HG03108 (cell line): ENCODE measurements around the gene SPEF2.
"Not testable (repeated sequence)": the region's sequence is repeated elsewhere in the genome, so short reads cannot be mapped to it uniquely, and the experiment has no call there.

Experiments
- ATAC-seq: cut with Tn5 transposase; IDR thresholded peaks from one replicate; pipeline ENCODE4 v1.9.1; 2021; ENCODE audit warnings: moderate library complexity; ENCODE audit not compliant: unreplicated experiment

Gene SPEF2

DNA sequence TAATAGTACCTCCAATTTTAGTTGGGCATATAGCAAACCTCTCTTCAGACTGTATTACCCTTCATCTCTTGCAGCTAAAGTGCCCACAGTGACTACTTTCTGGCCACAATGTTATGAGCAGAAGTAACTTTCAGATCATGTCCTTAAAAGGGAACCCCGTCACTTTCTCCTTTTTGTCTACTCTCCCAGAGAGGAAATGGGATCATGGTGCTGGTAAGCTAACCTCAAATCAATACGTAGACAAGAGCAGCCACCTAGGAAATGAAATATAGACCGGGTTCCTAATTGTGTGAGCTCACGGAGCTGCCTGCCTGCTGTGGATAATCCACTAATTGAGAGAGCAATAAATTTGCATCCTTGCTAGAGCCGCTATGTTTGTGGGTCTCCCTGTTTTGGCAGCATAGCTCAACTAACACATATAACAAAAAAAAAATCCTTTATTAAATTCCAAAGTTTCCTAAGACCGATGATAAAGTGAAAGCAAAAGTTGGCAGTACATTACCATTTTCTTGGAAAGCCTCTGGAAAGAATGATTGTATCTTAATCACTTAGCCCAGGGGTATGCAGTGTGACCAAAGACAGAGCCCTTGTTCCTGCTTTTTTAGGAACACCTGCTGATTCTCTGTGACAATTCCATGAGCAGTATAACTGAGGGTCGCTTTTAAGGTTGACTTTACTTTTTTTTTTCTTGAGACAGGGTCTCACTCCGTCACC is 233.5 kb downstream of the SPEF2 start:
- no peak for ATAC-seq

DNA sequence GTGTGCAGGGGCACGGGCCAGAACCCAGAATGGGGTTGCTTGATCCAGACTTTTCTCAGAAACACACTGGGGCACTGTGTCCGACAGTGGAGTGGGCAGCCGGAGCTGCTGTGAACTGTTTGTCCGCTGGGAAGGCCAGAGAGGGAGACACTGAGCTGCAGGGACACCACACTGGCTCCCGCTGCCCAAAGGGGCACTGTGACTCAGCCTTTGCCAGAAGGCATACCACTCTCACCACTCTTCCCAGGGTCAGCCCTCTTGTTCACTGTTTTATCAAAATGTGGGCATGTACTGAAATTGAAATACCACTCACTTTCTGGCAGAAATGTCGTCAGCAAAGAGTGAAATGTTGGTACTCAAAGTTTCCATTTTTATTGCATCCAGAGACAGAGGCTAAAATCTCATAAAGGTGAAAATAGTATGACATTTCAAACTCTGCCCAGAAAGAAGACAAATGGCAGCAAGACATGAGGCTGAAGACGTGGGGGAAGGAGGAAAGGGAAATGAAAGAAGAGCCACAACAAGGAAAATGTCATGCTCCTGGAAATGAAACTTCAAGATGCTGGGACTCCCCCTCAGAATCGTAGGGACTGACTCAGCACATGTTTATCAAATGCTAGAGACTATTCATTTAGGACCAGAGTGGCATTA is 234.5 kb downstream of the SPEF2 start:
- no peak for ATAC-seq

DNA sequence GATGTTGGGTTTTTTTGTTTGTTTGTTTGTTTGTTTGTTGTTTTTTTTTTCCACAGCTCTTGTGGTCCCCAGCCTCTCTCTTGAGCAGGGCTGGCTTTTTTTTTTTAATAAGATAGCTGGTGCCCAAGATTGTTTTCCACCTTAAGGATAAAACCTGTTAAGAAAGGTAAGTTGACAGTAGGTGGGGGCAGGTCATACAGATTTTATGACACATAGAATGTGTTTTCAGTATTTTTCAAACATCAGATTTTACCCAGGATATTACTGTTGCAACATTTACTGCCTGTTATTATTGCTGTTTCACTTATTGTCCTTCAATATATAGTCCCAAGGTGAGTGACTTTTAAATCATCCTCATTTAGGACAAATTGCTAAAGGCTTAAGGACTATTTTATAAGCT is 235.1 kb downstream of the SPEF2 start:
- no peak for ATAC-seq

DNA sequence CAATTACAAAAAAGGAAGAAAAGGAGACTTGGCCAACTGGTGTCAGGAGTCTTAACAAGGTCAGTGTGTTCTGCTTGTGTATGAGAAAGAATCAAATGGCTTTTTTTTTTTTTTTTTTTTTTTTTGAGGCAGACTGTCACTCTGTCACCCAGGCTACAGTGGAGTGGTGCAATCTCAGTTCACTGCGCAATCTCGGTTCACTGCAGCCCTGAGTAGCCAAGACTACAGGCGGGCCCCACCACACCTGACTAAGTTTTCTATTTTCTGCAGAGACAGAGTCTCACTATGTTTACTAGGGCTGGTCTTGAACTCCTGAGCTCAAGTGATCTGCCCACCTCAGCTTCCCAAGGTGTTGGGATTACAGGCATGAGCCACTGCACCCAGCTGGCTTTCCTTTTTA is 236.0 kb downstream of the SPEF2 start:
- ATAC-seq = no peak

- no peak for ATAC-seq
Observed at GRCh38 chr5:35854248-35854647, 236.6 kb downstream of the SPEF2 start.

DNA sequence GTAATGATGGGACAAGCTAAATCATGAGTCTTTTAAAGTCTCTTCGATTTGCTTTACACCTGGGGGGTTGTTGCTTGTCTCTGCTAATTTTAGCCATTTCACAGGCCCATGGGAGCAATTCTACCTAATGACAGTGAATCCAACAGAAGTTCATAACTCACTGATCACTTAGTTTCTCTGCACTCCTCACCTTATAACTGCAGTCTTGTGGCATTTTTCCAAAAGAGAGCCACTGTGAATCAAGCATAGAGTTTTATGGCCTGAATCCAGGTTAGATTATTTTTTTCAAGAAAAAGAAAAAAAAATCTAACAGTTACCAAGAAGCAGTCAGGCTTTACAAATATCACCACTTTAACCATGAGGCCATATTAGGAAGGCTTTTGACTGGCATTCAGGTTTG is 237.5 kb downstream of the SPEF2 start:
- no peak for ATAC-seq

GRCh38 chr5:35856186-35856764 is 238.6 kb downstream of the SPEF2 start:
- ATAC-seq = not testable (repeated sequence)

DNA sequence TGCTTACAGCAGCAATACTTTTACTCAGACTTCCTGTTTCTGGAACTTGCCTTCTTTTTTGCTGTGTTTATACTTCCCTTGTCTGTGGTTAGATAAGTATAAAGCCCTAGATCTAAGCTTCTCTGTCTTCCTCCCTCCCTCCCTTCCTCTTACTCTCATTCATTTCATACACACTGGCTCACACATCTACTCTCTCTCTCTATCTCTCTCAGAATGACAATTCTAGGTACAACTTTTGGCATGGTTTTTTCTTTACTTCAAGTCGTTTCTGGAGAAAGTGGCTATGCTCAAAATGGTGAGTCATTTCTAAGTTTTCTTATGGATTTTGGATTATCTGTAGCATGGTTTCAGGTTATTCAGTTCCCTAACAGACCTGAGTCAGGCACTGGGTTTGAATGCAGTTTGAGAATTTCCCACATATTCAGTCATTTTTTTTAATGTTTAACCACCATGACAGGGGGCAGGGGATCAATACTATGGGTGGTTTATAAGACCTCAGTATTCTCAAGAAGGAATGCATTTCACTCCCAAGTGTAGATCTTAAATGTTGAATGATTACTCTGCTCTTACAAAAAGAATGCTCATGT is 239.2 kb downstream of the SPEF2 start, which contains the start of gene IL7R:
Gene IL7R (plus strand): TSS at position 127 of the 587 bp plus-strand sequence. CDS start 87 bp downstream, at position 214.
- ATAC-seq = no peak

DNA sequence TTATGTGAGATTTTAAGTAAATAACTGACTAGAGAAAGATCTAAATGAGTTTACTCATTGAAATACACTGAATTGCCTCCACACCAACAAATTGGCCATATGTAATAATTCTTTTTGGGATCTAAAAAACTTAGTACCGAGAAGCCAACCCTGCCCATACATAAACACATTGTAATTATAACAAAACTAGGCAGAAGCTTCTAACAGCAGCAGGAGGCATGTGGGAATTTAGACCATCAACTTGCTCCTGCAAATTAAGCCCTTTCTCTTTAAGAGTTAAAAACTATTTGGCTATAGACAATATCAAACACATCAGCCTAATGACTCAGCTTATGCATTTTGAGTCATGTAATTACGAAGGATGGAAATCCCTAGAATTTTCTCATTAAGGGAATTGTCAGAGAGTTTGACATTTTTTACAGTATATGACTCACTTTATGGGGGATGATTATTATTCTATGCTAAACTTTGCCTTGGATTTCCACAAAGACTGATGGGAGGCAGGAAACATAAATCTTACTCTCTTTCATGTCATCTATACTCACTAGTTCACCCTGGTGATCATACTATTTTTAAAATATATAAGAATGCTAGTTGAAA is 240.0 kb downstream of the SPEF2 start:
- no peak for ATAC-seq

GRCh38 chr5:35859101-35859661 is 241.5 kb downstream of the SPEF2 start:
- ATAC-seq = no peak

GRCh38 chr5:35860686-35861085 is 243.0 kb downstream of the SPEF2 start:
- ATAC-seq = no peak

DNA sequence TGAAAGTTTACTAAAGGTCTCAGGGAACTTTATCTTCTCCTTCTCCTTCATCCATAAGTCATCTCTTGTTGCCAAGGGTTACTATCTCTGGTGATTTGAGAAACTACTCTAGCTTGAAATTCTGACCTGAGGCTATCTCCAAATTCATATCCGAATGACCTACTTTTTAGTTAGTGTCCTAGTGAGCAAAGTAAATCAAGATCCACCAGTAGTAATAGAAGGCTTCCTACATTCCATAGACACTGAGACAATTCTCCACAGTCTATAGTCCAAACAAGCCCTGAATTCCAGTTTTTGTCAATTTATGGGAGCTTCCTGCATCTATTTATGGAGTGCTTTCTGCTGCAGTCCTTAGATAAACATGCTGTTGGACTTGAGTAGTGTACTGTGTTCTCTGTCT is 244.1 kb downstream of the SPEF2 start:
- ATAC-seq = no peak

DNA sequence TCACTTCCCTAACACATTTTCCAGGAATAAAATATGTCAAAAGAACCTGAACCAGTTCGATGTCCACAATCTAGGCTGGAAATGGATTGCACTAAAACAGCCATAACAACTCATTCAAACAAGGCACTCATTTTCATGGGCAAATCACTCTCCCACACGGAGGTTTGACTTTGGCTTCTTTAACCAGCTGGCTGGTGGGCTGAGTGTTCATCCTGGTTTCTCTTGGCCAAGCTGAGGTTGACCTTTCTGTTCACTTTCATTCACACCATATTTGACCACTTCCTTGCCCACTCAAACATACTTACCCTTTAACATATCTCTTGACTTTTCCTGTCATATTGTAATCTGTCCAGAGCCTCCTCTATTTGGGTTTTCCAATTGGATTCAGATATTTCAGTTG is 244.5 kb downstream of the SPEF2 start:
- ATAC-seq = no peak

GRCh38 chr5:35863159-35863558 is 245.5 kb downstream of the SPEF2 start:
- no peak for ATAC-seq
